Stimulated activated CD8-positive, alpha-beta memory T cell treated with anti-CD3 and anti-CD28 coated beads, Interleukin-15, amount 100 ng/mL, for 48 hours (primary cell): ENCODE results near the gene DCHS1.
"Not testable (repeated sequence)": the region's sequence is repeated elsewhere in the genome, so short reads cannot be mapped to it uniquely, and the experiment has no call there.

Source experiments
- DNase-seq, 2 donors: peaks; one replicate each; pipeline ENCODE4 v3.0.0-alpha.2; 2020; ENCODE audit warnings: low read depth in 2 of 2

Gene DCHS1, protein sequence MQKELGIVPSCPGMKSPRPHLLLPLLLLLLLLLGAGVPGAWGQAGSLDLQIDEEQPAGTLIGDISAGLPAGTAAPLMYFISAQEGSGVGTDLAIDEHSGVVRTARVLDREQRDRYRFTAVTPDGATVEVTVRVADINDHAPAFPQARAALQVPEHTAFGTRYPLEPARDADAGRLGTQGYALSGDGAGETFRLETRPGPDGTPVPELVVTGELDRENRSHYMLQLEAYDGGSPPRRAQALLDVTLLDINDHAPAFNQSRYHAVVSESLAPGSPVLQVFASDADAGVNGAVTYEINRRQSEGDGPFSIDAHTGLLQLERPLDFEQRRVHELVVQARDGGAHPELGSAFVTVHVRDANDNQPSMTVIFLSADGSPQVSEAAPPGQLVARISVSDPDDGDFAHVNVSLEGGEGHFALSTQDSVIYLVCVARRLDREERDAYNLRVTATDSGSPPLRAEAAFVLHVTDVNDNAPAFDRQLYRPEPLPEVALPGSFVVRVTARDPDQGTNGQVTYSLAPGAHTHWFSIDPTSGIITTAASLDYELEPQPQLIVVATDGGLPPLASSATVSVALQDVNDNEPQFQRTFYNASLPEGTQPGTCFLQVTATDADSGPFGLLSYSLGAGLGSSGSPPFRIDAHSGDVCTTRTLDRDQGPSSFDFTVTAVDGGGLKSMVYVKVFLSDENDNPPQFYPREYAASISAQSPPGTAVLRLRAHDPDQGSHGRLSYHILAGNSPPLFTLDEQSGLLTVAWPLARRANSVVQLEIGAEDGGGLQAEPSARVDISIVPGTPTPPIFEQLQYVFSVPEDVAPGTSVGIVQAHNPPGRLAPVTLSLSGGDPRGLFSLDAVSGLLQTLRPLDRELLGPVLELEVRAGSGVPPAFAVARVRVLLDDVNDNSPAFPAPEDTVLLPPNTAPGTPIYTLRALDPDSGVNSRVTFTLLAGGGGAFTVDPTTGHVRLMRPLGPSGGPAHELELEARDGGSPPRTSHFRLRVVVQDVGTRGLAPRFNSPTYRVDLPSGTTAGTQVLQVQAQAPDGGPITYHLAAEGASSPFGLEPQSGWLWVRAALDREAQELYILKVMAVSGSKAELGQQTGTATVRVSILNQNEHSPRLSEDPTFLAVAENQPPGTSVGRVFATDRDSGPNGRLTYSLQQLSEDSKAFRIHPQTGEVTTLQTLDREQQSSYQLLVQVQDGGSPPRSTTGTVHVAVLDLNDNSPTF (N-terminal part only)

DNA sequence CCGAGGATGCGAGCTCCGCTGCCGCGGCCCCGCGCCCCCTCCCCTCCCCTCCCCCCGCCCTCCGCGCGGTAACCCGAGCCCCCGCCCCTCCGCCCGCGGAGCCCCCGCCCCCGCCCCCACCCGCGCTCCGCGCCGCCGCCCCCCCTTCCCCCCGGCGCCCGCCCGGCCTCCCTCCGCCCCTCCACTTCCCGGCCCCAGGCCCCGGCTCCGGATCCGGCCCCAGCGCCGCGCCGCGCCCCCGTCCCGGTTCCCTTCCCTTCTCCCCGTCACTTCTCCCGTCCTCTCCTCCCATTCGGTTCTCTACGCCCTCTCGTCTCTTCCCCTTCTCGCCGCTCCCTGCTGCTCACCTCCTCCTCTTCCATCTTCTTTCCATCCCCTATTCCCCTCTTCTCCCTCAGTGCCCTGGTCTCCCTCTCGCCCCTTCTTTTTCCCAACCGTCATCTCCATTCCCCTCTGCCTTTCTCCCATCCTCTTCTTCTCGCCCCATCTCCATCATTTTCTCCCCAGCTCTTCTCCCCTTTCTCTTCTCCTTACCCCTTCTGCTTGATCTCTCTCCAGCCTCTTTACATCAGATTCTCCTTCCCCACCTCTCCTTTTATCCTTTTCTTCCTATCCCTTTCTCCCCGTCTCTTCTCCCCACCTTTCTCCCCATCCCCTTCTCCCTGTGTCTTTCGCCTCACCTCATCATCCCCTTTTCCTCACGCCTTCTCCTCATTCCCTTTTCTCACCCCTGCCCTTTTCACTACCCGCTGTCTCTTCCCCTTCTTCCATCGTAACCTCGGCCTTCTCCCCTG is at the start of gene DCHS1:
DCHS1 (minus strand) TSS at position 20 of the 794 bp plus-strand sequence. CDS start 14,196 bp downstream, outside the sequence.
- DNase-seq, result no peak

DNA sequence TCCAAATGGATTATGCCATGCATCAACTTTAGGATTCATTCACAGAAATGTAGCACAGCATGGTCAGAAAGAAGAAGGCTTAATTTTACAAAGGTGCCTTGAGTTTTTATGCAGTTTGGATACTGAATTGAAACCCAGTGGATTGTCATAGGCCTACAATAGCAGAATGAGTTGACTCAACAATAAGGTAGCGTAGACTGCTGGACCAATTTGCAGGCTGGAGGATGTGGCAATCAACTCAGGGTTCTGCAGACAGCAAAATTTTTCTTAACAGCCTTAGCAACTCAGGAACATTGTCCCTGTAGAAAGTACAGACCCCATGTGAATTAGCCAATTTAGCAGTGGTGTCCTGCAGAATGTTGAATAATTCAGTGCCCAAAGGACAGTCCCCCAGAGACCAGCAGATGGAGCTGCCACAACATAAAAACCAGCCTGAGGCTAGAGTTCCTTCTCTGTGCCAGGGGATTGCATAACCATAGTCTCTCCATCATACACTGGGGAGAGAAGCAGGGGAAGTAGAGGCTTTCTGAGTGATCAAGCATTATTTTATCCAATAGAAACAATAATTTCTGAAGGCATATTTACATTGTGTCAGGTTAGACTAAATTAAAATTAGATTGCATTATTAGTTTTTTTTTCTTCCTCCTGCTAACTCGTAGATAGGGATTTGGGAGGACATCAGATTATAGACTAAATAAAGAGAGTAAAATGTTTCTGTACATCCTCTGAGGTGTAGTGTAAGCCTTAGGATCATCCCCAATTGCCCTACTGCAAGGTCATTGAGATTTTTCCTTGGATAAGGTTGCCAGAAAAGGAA is 47.8 kb upstream of the DCHS1 start:
- DNase-seq, result no peak

DNA sequence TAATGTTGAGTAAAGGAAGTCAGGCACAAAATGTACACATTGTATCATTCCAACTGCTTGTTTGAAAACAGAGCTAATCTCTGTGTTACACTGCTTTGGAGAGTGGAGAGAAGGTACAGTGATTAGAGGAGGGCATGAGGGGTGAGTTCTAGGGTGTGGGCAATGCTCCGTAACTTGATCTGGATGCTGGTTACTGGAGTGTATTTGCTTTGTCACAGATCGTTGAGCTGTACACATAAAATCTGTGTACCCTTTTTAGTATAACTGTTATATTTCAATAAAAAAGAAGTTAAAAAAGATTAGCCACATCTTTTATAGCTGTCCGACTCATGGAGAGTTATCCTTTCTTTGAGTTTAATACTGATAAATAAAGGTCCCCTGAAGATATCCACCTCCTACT is 46.3 kb upstream of the DCHS1 start:
- not testable (repeated sequence) for DNase-seq

GRCh38 chr11:6695377-6695776 is 39.8 kb upstream of the DCHS1 start:
- no peak for DNase-seq

GRCh38 chr11:6694229-6694535 is 38.6 kb upstream of the DCHS1 start:
- DNase-seq, result no peak

- peak in 1 of 2 donors; percentile 54 for DNase-seq
These were observed 38.0 kb upstream of the DCHS1 start for GRCh38 chr11:6693342-6694228.

GRCh38 chr11:6692128-6692527 is 36.5 kb upstream of the DCHS1 start:
- no peak for DNase-seq

- DNase-seq, result not testable (repeated sequence)
These were observed 35.0 kb upstream of the DCHS1 start for GRCh38 chr11:6690431-6691132.

DNA sequence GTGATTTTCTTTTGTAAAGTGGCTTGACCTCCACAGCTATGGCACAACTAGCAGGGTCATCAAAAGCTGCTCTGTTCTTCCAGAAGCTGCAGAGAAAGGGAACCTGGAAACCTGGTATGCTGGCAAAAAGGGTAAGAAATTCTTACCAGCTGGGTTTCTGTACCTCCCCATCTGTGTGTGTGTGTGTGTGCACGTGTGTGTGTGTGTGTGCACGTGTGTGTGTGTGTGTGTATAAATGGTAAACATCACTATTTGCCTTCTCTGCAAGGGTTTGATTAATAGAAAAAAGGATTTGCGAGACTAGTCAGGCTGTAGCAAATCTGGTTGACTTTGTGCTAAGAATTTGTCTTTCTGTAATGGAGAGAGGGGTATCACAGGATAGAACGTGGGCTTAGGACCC is 32.3 kb upstream of the DCHS1 start:
- DNase-seq, result no peak

DNA sequence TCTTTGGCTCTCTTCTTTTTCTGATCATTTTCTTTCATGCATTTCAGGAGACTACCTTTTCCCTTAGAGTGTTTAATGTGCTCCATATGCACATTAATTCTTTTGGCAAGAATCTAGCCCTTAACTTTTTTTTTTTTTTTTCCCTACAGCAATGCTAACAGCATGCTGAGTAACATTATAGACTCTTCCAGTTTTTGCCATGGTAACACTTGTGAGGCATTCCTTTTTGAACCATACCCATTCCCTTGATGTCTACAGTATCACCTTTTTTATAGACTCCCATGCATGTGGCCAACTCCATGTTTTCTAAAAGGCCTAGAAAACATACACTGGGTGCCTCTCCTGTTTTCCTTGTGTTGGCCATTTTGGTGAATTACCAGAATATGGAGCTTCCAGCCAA is 30.4 kb upstream of the DCHS1 start:
- no peak for DNase-seq

- not testable (repeated sequence) for DNase-seq
These were observed 28.5 kb upstream of the DCHS1 start for GRCh38 chr11:6684068-6684467.

GRCh38 chr11:6682936-6683861 is 27.6 kb upstream of the DCHS1 start, which contains the start of gene MRPL17:
Gene MRPL17, minus strand, starts transcription at chr11:6683340. Its CDS starts 44 bp downstream, at chr11:6683296.
- DNase-seq, result peak; percentile 98 to 99

DNA sequence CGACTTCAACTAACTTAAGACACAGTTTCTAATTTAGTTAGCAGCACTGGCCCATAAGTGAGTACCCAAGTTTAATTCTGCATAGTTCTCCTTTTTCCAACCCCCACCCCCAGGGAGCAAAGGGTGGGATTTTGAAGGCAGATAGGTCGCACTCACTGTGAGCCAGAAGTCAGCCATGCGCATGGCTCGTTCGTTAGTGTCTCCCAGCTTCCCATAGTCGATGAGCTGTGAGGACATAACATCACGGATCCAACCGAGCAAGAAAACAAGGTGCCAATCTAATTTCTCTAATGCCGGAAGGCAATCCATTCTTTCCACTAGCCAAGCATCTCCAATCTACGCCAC is 27.0 kb upstream of the DCHS1 start:
- no peak for DNase-seq

GRCh38 chr11:6681949-6682348 is 26.3 kb upstream of the DCHS1 start:
- no peak for DNase-seq

- no peak for DNase-seq
These were observed 25.9 kb upstream of the DCHS1 start for GRCh38 chr11:6681505-6681904.

DNA sequence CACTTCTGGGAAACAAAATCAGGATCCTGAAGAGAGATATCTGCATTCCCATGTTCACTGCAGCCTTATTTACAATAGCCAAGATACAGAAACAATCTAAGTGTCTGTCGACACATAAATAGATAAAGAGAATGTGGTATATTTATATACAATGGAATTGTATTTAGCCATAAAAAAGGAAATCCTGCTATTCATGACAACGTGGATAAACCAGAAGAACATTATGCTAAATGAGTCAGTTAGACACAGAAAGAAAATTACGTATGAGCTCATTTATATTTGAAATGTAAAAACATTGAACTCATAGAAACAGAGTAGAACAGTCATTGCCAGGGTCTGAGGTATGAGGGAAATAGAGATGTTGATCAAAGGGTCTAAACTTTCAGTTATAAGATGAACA is 21.4 kb upstream of the DCHS1 start:
- no peak for DNase-seq

- DNase-seq, result no peak
These were observed 19.3 kb upstream of the DCHS1 start for GRCh38 chr11:6674862-6675261.

DNA sequence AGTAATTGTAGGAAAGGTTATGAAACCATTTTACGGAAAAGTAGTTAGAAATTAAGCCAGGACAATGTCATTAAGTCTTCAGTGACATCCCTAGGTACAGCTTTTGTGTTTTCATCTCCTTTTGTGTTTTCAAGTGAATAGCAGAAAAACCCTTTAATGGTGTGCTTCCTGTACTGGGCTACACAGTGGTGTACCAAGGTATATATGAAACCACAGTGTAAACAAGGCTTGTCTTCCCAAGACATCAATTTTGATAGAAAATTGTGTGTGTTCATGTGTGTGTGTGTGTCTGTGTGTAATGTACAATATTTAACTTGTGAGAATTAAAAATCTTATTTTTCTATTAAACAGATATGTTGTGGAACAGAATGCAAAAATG is 18.6 kb upstream of the DCHS1 start:
- no peak for DNase-seq
